NCI-H2029 treated with DMSO at 0.1 percent for 48 hours (cell line): ENCODE data around the gene ASRGL1.
A peak's percentile ranks its signal among the peaks of the same experiment; 100 is the strongest.

ENCODE experiments used
- DNase-seq: peaks from one replicate; lab custom pipeline; 2025; lab: John Stamatoyannopoulos, UW

ASRGL1 gene

GRCh38 chr11:62393061-62393611 lies 55.9 kb downstream of the ASRGL1 start:
- no peak for DNase-seq

DNA sequence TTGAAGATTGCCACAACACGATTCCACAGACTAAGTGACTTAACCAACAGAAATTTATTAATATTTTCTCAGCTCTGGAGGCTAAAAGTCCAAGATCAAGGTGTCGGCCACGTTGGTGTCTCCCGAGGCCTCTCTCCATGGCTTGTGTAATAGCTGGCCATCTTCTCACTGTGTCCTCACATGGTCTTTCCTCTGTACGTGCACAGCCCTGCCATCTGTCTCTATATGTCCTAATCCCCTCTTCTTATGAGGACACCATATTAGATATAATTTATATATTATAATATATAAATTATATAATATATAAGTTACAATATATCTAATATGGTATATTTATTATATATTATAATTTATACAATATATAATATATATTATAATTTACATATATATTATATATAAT lies 56.5 kb downstream of the ASRGL1 start:
- DNase-seq: no peak

- DNase-seq: peak; percentile 82
Measured at GRCh38 chr11:62394825-62395538, 57.7 kb downstream of the ASRGL1 start.

- DNase-seq: no peak
Measured at GRCh38 chr11:62395885-62396551, 58.8 kb downstream of the ASRGL1 start.

GRCh38 chr11:62398011-62398994 lies 61.1 kb downstream of the ASRGL1 start:
- DNase-seq: no peak

DNA sequence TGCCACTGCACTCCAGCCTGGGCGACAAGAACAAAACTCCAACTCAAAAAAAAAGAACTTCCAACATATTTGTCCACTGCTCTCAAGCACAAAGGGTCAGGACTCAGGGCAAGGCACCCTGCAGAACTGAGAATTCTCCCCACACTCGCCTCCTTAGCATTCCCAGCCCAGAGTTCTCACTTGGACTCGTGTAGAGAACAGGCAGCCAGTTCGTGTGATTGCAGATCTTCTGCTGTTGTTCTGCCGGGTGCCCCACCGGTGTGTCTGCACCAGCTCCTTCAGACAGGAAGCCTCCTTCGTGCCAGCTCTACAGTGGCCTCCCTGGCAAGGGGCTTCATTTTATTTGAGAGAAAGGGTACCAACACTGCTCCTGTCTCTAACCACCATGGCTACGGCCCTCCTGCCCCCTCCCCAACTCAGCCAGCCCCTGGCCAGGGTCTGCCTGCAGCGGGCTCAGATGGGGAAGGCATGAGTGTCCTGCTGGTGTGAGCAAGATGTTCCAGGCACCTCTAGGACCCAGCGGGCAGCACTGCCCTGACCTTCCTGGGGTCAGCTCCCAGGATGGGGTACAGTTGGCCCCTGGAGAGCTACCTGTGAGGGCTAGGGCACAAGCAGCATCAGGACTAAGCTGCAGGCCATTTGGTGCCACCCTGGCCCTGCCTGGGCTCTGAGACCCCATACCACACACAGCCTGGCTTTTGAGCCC lies 62.1 kb downstream of the ASRGL1 start:
- DNase-seq: no peak

DNA sequence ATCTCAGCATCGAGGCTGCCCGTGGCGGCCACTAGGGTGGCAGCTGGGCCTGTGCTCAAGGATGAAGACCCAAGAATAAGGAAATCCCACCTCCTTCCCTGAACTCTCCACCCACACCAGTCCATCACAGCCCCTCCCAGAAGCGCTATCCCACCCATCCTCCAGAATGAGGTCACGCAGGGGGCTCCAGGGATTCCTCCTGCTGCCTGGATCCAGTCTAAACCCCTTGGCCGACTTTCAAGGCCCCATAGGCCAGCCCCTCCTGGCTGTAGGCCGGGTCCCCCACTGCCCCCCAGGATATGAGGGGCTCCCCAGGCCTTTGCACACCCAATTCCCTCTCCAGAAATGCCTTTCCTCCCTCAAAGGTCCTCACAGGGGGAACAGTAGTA lies 62.6 kb downstream of the ASRGL1 start:
- no peak for DNase-seq

DNA sequence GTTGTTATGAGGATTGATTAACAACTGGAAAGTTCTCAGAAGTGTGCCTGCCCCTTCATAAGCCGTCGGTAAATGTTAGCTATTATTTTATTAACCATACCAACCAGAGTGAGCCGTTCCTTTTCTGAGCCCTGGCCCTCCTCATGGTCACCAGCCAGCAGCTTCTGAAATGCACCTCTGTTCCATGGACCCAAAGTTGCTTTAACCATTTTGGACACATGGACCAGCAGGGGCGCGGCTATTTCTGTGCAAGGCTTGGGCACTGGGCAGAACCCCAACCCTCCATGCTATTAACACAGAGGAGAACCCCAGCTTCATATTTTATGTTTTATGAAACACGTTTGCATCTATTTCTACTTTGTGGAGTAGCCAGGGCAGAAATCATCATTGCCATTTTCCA lies 63.0 kb downstream of the ASRGL1 start:
- no peak for DNase-seq

DNA sequence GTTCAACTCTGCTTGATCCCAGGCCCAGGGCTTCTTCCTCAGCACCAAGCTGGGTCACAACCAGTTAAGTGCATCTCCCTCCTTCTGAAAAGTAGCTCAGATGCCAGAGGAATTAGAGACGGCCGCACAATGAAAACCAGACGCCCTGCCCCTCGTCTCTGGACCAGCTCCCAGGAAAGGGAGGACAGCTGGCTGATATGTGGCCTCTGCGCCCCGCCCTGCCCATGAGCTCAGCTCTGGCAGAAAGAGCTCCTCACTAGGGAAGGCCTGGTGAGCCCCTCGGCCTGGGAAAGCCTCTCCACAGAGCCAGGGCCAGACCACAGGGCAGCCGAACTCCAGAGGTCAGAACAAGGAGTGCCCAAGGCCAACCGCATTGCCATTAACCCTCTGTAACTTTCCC lies 63.5 kb downstream of the ASRGL1 start:
- DNase-seq: no peak

DNA sequence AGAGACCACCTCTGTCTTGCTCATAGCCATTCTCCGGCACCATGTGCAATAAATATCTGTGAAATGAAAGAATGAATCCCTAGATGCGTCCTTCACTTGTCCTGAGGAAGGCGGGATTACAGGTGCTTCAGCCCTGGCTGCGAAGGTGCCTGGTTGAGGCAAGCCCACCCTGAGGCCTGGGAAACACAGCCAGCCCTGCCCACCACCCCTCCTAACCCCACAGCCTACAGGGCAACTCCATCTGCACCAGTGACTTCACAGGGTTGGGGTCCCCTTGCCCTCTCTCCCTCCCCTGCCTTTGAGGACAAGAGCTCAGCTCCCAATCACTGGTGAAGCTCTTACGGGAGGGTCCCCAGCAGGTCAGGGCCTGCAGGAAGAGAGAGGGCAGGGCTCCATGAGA lies 64.1 kb downstream of the ASRGL1 start:
- no peak for DNase-seq

DNA sequence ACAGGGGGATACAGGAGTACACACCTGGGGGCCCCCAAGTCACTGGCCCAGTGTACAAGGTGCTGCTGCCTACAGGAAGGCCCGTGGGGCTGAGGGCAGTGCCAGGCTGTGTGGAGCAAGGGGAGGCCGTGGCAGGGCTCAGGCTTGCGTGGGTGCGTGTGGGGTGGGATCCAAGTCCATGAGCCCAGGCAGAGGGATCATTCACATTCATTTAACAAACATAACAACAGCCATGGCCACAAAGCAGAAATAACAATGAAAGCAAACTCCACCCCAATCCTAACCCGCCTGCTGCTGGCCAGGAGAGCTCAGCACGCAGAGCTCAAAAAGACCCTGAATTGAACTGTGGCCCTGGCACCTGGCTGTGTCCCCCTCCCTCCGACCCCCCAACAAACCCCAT lies 64.6 kb downstream of the ASRGL1 start:
- DNase-seq: no peak

DNA sequence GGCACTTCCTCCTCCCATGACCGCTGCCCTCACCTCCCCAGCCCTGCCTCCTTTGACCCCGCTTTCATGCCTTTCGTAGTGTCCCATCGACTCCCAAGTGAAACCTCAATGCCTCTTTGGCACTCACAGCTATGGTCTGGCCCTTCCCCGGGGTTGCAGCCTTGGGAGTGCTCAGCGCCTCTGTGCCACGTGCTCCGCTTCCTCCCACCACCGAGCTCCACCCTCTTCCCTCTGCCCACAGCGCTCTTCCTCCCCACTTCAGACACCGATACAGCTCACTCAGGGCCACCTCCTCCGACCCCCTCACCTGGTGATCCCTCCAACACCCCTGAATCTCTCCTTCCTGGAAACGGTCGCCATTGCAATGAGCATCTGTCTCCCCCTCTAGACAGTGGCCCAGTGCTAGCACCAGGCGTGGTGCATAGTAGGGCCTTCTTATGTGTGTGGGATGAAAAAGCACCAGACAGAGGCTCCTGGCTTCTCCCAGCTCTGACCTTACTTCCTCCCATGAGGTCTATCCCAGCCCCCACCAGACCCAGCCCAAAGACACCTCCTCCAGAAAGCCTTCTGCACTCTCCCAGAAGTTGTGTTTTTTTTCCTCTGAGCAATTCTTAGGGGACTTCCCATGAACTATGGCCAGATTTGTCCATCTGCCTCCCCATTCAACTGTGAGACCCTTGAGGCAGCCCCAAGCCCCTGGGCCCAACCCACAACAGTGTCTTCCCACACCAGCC lies 65.1 kb downstream of the ASRGL1 start:
- no peak for DNase-seq

DNA sequence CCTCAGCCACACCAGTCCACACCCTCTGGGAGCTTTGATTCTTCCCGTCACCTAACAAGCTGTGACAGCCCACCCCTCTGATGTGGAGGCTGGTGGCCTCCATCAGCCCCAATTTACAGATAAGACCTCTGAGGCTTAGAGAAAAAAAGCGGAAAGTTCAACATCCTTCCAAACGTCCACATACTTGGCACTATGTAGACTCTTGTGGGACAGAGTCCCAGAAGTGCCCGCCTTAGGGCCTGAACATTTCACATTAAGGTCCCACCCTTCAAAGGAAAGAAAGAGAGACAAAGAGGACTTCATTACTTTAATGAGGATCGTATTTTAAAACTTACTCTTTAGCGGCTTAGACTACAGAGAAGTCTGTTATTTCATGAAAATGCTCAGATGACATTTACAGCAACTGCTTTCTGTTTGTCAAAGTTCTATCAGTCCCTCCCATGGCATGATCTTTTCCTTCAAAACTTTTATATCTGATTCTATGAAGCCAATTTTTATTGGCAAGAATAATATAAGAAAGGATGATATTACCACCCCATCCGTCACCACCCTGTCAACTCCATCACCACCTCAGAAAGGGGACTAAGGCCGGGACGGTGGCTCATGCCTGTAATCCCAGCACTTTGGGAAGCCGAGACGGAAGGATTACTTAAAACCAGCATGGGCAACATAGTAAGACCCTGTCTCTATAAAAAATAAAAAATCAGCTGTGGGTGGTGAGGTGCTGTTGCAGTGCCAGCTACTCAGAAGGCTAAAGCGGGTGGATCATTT lies 65.9 kb downstream of the ASRGL1 start:
- DNase-seq: no peak

GRCh38 chr11:62404435-62404834 lies 67.2 kb downstream of the ASRGL1 start:
- DNase-seq: no peak

GRCh38 chr11:62404901-62405300 lies 67.7 kb downstream of the ASRGL1 start:
- no peak for DNase-seq

- DNase-seq: no peak
Measured at GRCh38 chr11:62406034-62406433, 68.8 kb downstream of the ASRGL1 start.

DNA sequence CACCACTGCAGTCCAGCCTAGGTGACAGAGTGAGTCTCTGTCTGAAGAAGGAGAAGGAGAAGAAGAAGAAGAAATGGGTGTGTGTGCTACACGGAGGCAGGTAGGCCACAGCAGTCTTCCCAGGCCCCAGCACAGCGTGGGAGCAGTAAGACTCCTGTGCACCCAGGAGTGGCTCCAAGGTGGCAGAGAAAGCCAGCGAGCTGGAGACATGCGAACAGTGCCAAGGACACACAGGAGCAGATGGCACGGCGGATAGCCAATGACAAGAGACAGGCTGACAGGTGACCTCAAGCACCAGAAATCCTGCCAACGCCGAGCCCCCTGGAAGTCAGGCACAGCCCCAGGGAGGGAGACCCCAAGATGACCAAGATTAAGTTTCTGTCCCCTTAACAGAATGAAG lies 72.6 kb downstream of the ASRGL1 start:
- DNase-seq: no peak

GRCh38 chr11:62410972-62411371 lies 73.7 kb downstream of the ASRGL1 start:
- DNase-seq: no peak

GRCh38 chr11:62411524-62411923 lies 74.3 kb downstream of the ASRGL1 start:
- DNase-seq: no peak

DNA sequence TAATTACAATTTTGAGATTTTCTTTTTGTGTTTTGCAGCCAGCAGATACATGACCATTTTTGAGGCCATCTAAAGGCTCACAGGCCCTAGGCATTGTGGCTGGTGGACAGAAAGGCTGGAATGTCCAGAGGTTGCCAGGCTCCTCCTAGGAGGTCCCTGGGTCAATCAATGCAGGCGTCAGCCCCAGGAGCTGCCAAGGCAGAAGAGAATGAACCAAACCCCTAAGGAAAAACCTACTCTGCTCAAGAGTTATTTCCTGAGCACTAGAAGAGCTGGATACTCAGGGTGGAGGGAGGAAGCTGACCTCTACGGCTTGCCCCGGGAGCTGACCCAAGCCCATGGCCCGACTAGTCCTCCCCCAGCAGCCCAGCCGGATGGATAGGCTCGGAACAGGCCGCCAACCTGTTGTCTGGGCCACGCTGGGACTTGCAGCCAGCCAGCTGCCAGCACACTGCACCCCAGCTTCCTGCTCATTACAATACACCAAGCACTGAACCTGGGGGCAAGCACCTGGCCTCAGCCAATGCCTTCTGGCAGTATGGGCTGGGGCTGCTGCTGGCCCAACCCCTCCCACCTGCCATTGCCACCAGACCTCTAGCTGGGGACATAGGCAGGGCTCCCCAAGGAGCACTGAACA lies 75.9 kb downstream of the ASRGL1 start:
- no peak for DNase-seq
